ENCODE data around the gene TMEM143. TPM values are rescaled to one million over a fixed set of nuclear protein-coding genes. Genes with fewer than 3 reads are reported as not detected.

TMEM143 gene
- total RNA-seq, 4 donors from 2014 or later: 3.2 to 9.3 (median 6.2) TPM

DNA sequence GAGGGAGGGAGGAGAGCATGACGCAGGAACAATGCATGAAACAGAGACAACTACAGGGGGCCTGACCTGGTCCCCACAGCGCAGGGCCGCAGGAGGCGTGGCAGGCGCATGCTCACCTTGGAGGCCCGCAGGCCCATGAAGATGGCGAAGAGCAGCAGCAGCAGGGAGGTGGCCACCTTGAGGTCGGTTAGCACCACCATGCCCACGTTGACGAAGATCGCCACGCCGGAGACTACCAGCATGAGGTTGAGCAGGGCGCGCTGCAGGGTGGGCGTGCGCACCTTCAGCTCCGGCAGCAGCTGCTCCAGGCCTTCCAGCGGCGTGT lies 21.4 kb downstream of the TMEM143 start:
- TF ChIP-seq, protein P1, sequence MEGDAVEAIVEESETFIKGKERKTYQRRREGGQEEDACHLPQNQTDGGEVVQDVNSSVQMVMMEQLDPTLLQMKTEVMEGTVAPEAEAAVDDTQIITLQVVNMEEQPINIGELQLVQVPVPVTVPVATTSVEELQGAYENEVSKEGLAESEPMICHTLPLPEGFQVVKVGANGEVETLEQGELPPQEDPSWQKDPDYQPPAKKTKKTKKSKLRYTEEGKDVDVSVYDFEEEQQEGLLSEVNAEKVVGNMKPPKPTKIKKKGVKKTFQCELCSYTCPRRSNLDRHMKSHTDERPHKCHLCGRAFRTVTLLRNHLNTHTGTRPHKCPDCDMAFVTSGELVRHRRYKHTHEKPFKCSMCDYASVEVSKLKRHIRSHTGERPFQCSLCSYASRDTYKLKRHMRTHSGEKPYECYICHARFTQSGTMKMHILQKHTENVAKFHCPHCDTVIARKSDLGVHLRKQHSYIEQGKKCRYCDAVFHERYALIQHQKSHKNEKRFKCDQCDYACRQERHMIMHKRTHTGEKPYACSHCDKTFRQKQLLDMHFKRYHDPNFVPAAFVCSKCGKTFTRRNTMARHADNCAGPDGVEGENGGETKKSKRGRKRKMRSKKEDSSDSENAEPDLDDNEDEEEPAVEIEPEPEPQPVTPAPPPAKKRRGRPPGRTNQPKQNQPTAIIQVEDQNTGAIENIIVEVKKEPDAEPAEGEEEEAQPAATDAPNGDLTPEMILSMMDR (IDR thresholded peaks at IDR 0.05): no peak
- no peak for TF ChIP-seq POLR2A (IDR thresholded peaks at IDR 0.05)
- peaks cover 0 to 11% (median 0%) of the 10 kb centered on the region in 3 donors for H3K36me3 ChIP-seq
- H3K4me1 ChIP-seq: peaks cover 0 to 13% (median 0%) of the 10 kb centered on the region in 3 donors
- no peak for DNase-seq
- intact Hi-C loops (cut with DNase I): no loop called here
- H3K9me3 ChIP-seq: no peaks in the 10 kb centered on the region
- H3K4me3 ChIP-seq: no peak overlapping the region
- H3K27me3 ChIP-seq: no peaks in the 10 kb centered on the region
- WGBS, 2 donors: 85 to 93% methylated on average over 16 to 18 of the region's 20 CpGs
- H3K27ac ChIP-seq: no peak overlapping the region

DNA sequence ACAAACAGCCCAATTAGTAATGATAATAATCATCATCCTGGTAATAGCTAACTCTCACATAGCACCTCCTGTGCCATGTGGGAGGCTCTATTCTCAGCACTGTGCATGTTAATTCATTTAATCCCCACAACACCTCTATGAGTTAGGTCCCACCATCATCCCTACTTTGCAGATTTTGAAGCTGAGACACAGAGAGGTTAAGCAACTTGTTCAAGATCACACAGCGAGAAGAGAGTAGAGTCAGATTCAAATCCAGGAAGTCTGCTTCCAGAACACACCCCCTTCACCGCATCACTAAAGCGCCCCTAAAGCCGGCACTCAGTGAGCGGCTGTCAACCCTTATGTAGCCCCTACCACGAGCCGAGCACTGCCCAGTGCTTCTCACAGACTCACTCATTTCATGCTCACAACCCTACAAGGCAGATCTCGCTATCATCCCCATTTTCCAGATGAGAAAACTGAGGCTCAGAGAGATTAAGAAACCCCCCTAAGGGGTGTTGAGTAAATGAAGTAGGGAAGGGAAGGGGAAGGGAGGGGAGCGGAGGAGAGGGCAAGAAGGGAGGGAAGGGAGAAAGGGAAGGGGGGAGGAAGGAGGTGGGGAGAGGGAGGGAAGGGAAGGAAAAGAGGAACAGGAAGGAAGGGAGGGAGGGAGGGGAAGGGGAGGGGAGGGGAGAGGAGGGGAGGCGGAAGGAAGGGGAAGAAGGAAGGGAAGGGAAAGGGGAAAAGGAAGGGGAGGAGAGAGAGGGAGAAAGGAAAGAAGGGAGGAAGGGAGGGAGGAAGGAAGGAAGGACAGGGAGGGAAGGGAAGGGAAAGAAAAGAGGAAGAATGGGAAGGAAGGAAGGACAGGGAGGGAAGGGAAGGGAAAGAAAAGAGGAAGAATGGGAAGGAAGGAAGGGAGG lies 22.0 kb downstream of the TMEM143 start:
- WGBS, 2 donors: 80 to 86% methylated on average over 1 to 8 of the region's 10 CpGs
- peaks cover 0 to 11% (median 0%) of the 10 kb centered on the region in 3 donors for H3K36me3 ChIP-seq
- H3K4me1 ChIP-seq: peaks cover 0 to 13% (median 0%) of the 10 kb centered on the region in 3 donors
- no peak overlapping the region for H3K27ac ChIP-seq
- no peaks in the 10 kb centered on the region for H3K9me3 ChIP-seq
- DNase-seq: no peak
- TF ChIP-seq, protein P1 (IDR thresholded peaks at IDR 0.05): no peak
- no peak for TF ChIP-seq POLR2A (IDR thresholded peaks at IDR 0.05)
- intact Hi-C loops (cut with DNase I): no loop called here
- no peaks in the 10 kb centered on the region for H3K27me3 ChIP-seq
- no peak overlapping the region for H3K4me3 ChIP-seq

DNA sequence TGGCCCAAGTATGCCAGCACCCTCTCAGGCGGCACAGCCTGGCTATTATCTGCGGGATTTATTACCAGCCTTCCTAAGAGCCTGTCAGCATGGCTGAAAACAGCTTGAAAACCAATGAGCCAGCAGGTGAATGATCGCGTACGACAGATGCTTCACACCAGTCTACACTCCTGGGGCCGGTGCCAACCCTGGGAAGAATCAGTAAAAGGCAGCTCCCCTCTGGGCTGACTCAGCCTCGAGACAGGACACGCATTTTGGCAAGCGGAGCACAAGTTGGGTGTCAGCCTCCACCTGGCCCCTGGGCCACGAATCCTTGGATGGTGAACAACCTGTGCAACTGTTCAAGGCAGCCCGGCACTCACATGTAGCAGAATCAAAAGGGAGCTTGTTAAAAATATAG lies 22.7 kb downstream of the TMEM143 start:
- peaks cover 0 to 11% (median 0%) of the 10 kb centered on the region in 3 donors for H3K36me3 ChIP-seq
- intact Hi-C loops (cut with DNase I): no loop called here
- peak overlapping the region in 1 of 4 donors; percentile 52 for H3K27ac ChIP-seq
- DNase-seq: no peak
- peaks cover 0 to 13% (median 0%) of the 10 kb centered on the region in 3 donors for H3K4me1 ChIP-seq
- TF ChIP-seq, protein P1 (IDR thresholded peaks at IDR 0.05): no peak
- TF ChIP-seq POLR2A (IDR thresholded peaks at IDR 0.05): no peak
- WGBS, 2 donors: 44 to 66% methylated on average over 5 to 7 of the region's 11 CpGs
- no peak overlapping the region for H3K4me3 ChIP-seq
- no peaks in the 10 kb centered on the region for H3K27me3 ChIP-seq
- H3K9me3 ChIP-seq: no peaks in the 10 kb centered on the region

DNA sequence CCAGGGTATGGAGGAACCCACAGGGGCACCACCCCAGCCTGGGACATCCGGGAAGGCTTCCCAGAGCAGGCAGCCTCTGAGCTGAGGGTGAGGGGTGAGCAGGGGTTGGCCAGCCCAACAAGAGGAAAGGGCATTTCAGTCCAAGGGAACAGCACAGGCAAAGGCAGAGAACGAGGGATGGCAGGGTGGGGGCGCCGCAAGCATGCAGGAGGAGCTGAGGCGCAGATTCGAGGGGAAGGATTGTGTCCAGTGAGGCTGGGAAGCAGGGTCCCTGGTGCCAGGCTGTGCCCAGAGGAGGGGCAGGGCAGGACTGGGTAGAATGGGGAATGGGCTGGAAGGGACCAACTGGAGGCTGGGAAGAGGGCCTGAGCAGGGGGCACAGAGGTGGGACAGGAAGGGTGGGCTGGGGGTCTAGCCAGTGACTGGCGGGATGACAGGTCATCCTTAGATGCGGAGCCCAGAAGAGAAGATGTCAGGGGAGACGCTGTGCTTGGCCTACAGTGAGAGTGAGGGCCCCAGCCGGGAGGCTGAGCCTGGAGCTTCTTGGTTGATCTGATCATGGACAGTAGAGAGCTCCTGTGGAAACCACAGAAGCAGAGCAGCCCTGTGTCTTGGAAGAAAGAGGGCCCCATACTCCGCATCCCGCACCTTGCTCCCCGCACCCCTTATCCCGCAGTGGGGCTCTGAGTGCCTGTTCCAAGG lies 24.8 kb downstream of the TMEM143 start:
- intact Hi-C loops (cut with DNase I): no loop called here
- no peaks in the 10 kb centered on the region for H3K9me3 ChIP-seq
- TF ChIP-seq POLR2A (IDR thresholded peaks at IDR 0.05): no peak
- TF ChIP-seq, protein P1 (IDR thresholded peaks at IDR 0.05): no peak
- H3K36me3 ChIP-seq: peaks cover 0 to 11% (median 0%) of the 10 kb centered on the region in 3 donors
- H3K27me3 ChIP-seq: no peaks in the 10 kb centered on the region
- H3K4me1 ChIP-seq: peaks cover 0 to 21% (median 4%) of the 10 kb centered on the region in 3 donors
- no peak overlapping the region for H3K4me3 ChIP-seq
- 90 to 93% methylated on average over 12 to 13 of the region's 14 CpGs for WGBS, 2 donors
- no peak for DNase-seq
- no peak overlapping the region for H3K27ac ChIP-seq

DNA sequence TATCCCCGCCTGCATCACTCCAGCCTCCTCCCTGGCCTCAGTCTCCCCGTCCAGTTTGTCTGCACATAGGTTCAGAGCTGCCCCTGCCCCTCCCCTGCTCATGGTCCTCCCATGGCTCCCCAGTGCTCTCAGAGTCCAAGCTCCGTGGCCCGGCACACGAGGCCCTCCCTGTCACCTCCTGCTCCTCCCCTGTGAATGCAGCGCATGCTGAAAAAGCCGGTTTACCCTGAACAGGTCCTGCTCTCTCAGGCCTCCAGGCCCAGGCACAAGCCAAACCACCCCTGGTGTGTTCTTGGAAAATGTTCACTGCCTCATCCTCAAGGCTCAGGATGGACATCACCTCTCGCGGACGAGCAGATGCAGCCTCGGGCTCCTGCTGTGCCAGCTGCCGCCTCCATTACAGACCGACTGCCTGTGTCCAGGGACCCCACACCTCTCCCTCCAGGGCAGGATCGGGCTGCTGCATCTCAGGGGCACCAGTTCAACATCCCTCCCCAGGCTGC lies 25.4 kb downstream of the TMEM143 start:
- no peak for TF ChIP-seq POLR2A (IDR thresholded peaks at IDR 0.05)
- TF ChIP-seq, protein P1 (IDR thresholded peaks at IDR 0.05): no peak
- WGBS, 2 donors: 92 to 100% methylated on average over 6 to 13 of the region's 14 CpGs
- DNase-seq: no peak

More for the DNA sequence above, 25.4 kb downstream of the TMEM143 start:
- H3K27ac ChIP-seq: no peak overlapping the region
- no peak overlapping the region for H3K4me3 ChIP-seq
- H3K9me3 ChIP-seq: no peaks in the 10 kb centered on the region
- H3K4me1 ChIP-seq: peaks cover 0 to 27% (median 7%) of the 10 kb centered on the region in 3 donors
- H3K27me3 ChIP-seq: no peaks in the 10 kb centered on the region
- intact Hi-C loops (cut with DNase I): no loop called here
- H3K36me3 ChIP-seq: peaks cover 0 to 11% (median 0%) of the 10 kb centered on the region in 3 donors

Data from esophagus squamous epithelium (tissue), 5 donors.